ENCODE results near the gene AMPH. TPM values are rescaled to one million over a fixed set of nuclear protein-coding genes. Genes with fewer than 3 reads are reported as not detected.
"Not testable (repeated sequence)": the region's sequence is repeated elsewhere in the genome, so short reads cannot be mapped to it uniquely, and the experiment has no call there.

AMPH gene
- total and polyA plus RNA-seq, 4 experiments from 2014 or later: 0.09 to 0.26 (median 0.14) TPM; not detected in 1

- POLR2A ChIA-PET (ENCODE audit: partially characterized antibody): interaction anchor here (1.3 to 4.6 kb wide), 5 partner anchors 8 to 154 kb away, joined by 3 to 36 read pairs (median 8); no protein-coding TSS in a partner anchor
- Mint-ChIP-seq H3K27ac (peak overlapping the region; percentile 24 to 96 (median 81)), H3K27me3 (no peaks in the 10 kb centered on the region), H3K4me1 (peaks cover 45 to 80% (median 54%) of the 10 kb centered on the region in 4 donors), H3K36me3 (peaks cover 0 to 15% of the 10 kb centered on the region in 2 donors), H3K9me3 (no peaks in the 10 kb centered on the region), H3K4me3 (peak overlapping the region in 6 of 8 donors; percentile 30 to 70 (median 59))
- Histone ChIP-seq H3K27me3 (ENCODE audit: insufficient read depth, low read length) (no peaks in the 10 kb centered on the region), H3K27ac (ENCODE audit: low read depth, low read length) (peak overlapping the region; percentile 33), H3K36me3 (ENCODE audit: insufficient read depth, low read length) (peaks cover 4% of the 10 kb centered on the region), H3K4me1 (ENCODE audit: insufficient read depth, low read length) (peaks cover 62% of the 10 kb centered on the region), H3K4me3 (ENCODE audit: low read length in 2 of 2) (no peak overlapping the region), H3K9me3 (ENCODE audit: control insufficient read depth in 1 of 2, low read length in 2 of 2) (no peaks in the 10 kb centered on the region)
- CTCF ChIA-PET (ENCODE audit: partially characterized antibody): interaction anchor here (0.7 to 16.6 kb wide), 41 partner anchors 8 to 1226 kb away, joined by 3 to 758 read pairs (median 7); partner anchors contain the start of gene STARD3NL
- peak; percentile 50 to 78 (median 66) for DNase-seq
- intact Hi-C loops (cut with micrococcal nuclease): no loop called here
These were observed 261.2 kb downstream of the AMPH start for GRCh38 chr7:38369816-38370493.

- Histone ChIP-seq H3K27me3 (ENCODE audit: insufficient read depth, low read length) (no peaks in the 10 kb centered on the region), H3K4me1 (ENCODE audit: insufficient read depth, low read length) (peaks cover 73% of the 10 kb centered on the region), H3K9me3 (ENCODE audit: control insufficient read depth in 1 of 2, low read length in 2 of 2) (no peaks in the 10 kb centered on the region), H3K4me3 (ENCODE audit: low read length in 2 of 2) (no peak overlapping the region), H3K36me3 (ENCODE audit: insufficient read depth, low read length) (peaks cover 2% of the 10 kb centered on the region), H3K27ac (ENCODE audit: low read depth, low read length) (peak overlapping the region; percentile 59)
- H3K27me3 Mint-ChIP-seq: no peaks in the 10 kb centered on the region
- peak overlapping the region; percentile 21 to 82 (median 68) for H3K4me3 Mint-ChIP-seq
- ChIA-PET POLR2A (ENCODE audit: partially characterized antibody) (interaction anchor here (0.8 to 4.6 kb wide), 8 partner anchors 8 to 152 kb away, joined by 3 to 36 read pairs (median 6); no protein-coding TSS in a partner anchor), CTCF (ENCODE audit: partially characterized antibody) (interaction anchor here (0.6 to 16.6 kb wide), 41 partner anchors 10 to 1046 kb away, joined by 3 to 758 read pairs (median 7); partner anchors contain the start of gene STARD3NL)
- H3K36me3 Mint-ChIP-seq: peaks cover 0 to 14% of the 10 kb centered on the region in 2 donors
- H3K27ac Mint-ChIP-seq: peak overlapping the region; percentile 78 to 94 (median 90)
- intact Hi-C loops (cut with micrococcal nuclease): loop anchor here (1.0 kb wide), 1 partner anchor 153 kb away; no protein-coding TSS in a partner anchor
- DNase-seq: peak; percentile 66 to 83 (median 75)
- no peaks in the 10 kb centered on the region for H3K9me3 Mint-ChIP-seq
- H3K4me1 Mint-ChIP-seq: peaks cover 56 to 91% (median 66%) of the 10 kb centered on the region in 4 donors
These were observed 263.0 kb downstream of the AMPH start for GRCh38 chr7:38368191-38368605.

- H3K4me1 Mint-ChIP-seq: peaks cover 59 to 91% (median 73%) of the 10 kb centered on the region in 4 donors
- peak overlapping the region; percentile 78 to 94 (median 90) for H3K27ac Mint-ChIP-seq
- POLR2A ChIA-PET (ENCODE audit: partially characterized antibody): interaction anchor here (0.8 to 4.6 kb wide), 7 partner anchors 9 to 152 kb away, joined by 3 to 36 read pairs (median 7); no protein-coding TSS in a partner anchor
- peaks cover 78% of the 10 kb centered on the region for H3K4me1 ChIP-seq (ENCODE audit: insufficient read depth, low read length)
- peak in 1 of 5 donors; percentile 57 for DNase-seq
- CTCF ChIA-PET (ENCODE audit: partially characterized antibody): interaction anchor here (0.6 to 16.6 kb wide), 33 partner anchors 10 to 264 kb away, joined by 3 to 758 read pairs (median 8); partner anchors contain the start of gene STARD3NL
- peak overlapping the region in 1 of 2 donors; percentile 21 for H3K4me3 ChIP-seq (ENCODE audit: low read length in 2 of 2)
- intact Hi-C loops (cut with micrococcal nuclease): no loop called here
- no peaks in the 10 kb centered on the region for H3K9me3 ChIP-seq (ENCODE audit: control insufficient read depth in 1 of 2, low read length in 2 of 2)
- H3K36me3 Mint-ChIP-seq: peaks cover 0 to 15% of the 10 kb centered on the region in 2 donors
- no peaks in the 10 kb centered on the region for H3K36me3 ChIP-seq (ENCODE audit: insufficient read depth, low read length)
- H3K4me3 Mint-ChIP-seq: peak overlapping the region; percentile 21 to 82 (median 68)
- no peaks in the 10 kb centered on the region for H3K9me3 Mint-ChIP-seq
- no peaks in the 10 kb centered on the region for H3K27me3 Mint-ChIP-seq
- H3K27me3 ChIP-seq (ENCODE audit: insufficient read depth, low read length): no peaks in the 10 kb centered on the region
- H3K27ac ChIP-seq (ENCODE audit: low read depth, low read length): peak overlapping the region; percentile 59
These were observed 263.8 kb downstream of the AMPH start for GRCh38 chr7:38367301-38367890.

- Mint-ChIP-seq H3K27ac (peak overlapping the region; percentile 90 to 97 (median 94)), H3K36me3 (peaks cover 0 to 22% of the 10 kb centered on the region in 2 donors), H3K4me3 (peak overlapping the region; percentile 71 to 94 (median 85)), H3K4me1 (peaks cover 44 to 86% (median 49%) of the 10 kb centered on the region in 4 donors)
- intact Hi-C loops (cut with micrococcal nuclease): loop anchor here (1.0 to 2.0 kb wide), 2 partner anchors 19 to 148 kb away; no protein-coding TSS in a partner anchor
- not testable (repeated sequence) for H3K36me3 ChIP-seq (ENCODE audit: insufficient read depth, low read length); H3K27me3 ChIP-seq (ENCODE audit: insufficient read depth, low read length); H3K27me3 Mint-ChIP-seq; H3K9me3 Mint-ChIP-seq; H3K9me3 ChIP-seq (ENCODE audit: control insufficient read depth in 1 of 2, low read length in 2 of 2)
- ChIA-PET POLR2A (ENCODE audit: partially characterized antibody) (interaction anchor here (1.0 kb wide), 1 partner anchor 28 kb away, joined by 5 read pairs; no protein-coding TSS in a partner anchor), CTCF (ENCODE audit: partially characterized antibody) (interaction anchor here (1.0 to 16.6 kb wide), 15 partner anchors 10 to 255 kb away, joined by 3 to 758 read pairs (median 4); no protein-coding TSS in a partner anchor)
- H3K27ac ChIP-seq (ENCODE audit: low read depth, low read length): peak overlapping the region; percentile 65
- peak; percentile 67 to 81 (median 71) for DNase-seq
- peaks cover 61% of the 10 kb centered on the region for H3K4me1 ChIP-seq (ENCODE audit: insufficient read depth, low read length)
- peak overlapping the region in 1 of 2 donors; percentile 51 for H3K4me3 ChIP-seq (ENCODE audit: low read length in 2 of 2)
These were observed 267.8 kb downstream of the AMPH start for GRCh38 chr7:38363379-38363778.

- H3K9me3 ChIP-seq (ENCODE audit: control insufficient read depth in 1 of 2, low read length in 2 of 2); H3K27me3 Mint-ChIP-seq; H3K36me3 ChIP-seq (ENCODE audit: insufficient read depth, low read length); H3K27me3 ChIP-seq (ENCODE audit: insufficient read depth, low read length); H3K9me3 Mint-ChIP-seq: not testable (repeated sequence)
- peak; percentile 47 to 79 (median 54) for DNase-seq
- Mint-ChIP-seq H3K4me3 (peak overlapping the region; percentile 71 to 94 (median 85)), H3K27ac (peak overlapping the region; percentile 90 to 97 (median 94)), H3K36me3 (peaks cover 0 to 22% of the 10 kb centered on the region in 2 donors), H3K4me1 (peaks cover 41 to 84% (median 44%) of the 10 kb centered on the region in 4 donors)
- ChIA-PET CTCF (ENCODE audit: partially characterized antibody) (interaction anchor here (1.0 to 16.6 kb wide), 18 partner anchors 8 to 254 kb away, joined by 3 to 758 read pairs (median 4); no protein-coding TSS in a partner anchor), POLR2A (ENCODE audit: partially characterized antibody) (interaction anchor here (1.0 to 1.2 kb wide), 2 partner anchors 27 kb away, joined by 4 to 5 read pairs; no protein-coding TSS in a partner anchor)
- Histone ChIP-seq H3K27ac (ENCODE audit: low read depth, low read length) (peak overlapping the region; percentile 65), H3K4me3 (ENCODE audit: low read length in 2 of 2) (peak overlapping the region in 1 of 2 donors; percentile 51), H3K4me1 (ENCODE audit: insufficient read depth, low read length) (peaks cover 54% of the 10 kb centered on the region)
- intact Hi-C loops (cut with micrococcal nuclease): loop anchor here (1.0 to 2.0 kb wide), 3 partner anchors 10 to 147 kb away; no protein-coding TSS in a partner anchor
These were observed 268.4 kb downstream of the AMPH start for GRCh38 chr7:38362611-38363237.

- ChIA-PET POLR2A (ENCODE audit: partially characterized antibody) (interaction anchor here (0.9 kb wide), 1 partner anchor 139 kb away, joined by 3 read pairs; no protein-coding TSS in a partner anchor), CTCF (ENCODE audit: partially characterized antibody) (interaction anchor here (0.9 to 16.6 kb wide), 7 partner anchors 9 to 183 kb away, joined by 3 to 758 read pairs (median 3); partner anchors contain the start of gene STARD3NL)
- peaks cover 0 to 22% of the 10 kb centered on the region in 2 donors for H3K36me3 Mint-ChIP-seq
- Histone ChIP-seq H3K9me3 (ENCODE audit: control insufficient read depth in 1 of 2, low read length in 2 of 2) (no peaks in the 10 kb centered on the region), H3K27me3 (ENCODE audit: insufficient read depth, low read length) (no peaks in the 10 kb centered on the region), H3K36me3 (ENCODE audit: insufficient read depth, low read length) (no peaks in the 10 kb centered on the region), H3K4me3 (ENCODE audit: low read length in 2 of 2) (peak overlapping the region in 1 of 2 donors; percentile 48), H3K27ac (ENCODE audit: low read depth, low read length) (peak overlapping the region; percentile 91), H3K4me1 (ENCODE audit: insufficient read depth, low read length) (peaks cover 49% of the 10 kb centered on the region)
- intact Hi-C loops (cut with micrococcal nuclease): no loop called here
- H3K9me3 Mint-ChIP-seq: no peaks in the 10 kb centered on the region
- H3K27ac Mint-ChIP-seq: peak overlapping the region; percentile 26 to 98 (median 57)
- H3K4me1 Mint-ChIP-seq: peaks cover 31 to 70% (median 39%) of the 10 kb centered on the region in 4 donors
- no peaks in the 10 kb centered on the region for H3K27me3 Mint-ChIP-seq
- H3K4me3 Mint-ChIP-seq: peak overlapping the region; percentile 93 to 96 (median 96)
- no peak for DNase-seq
These were observed 270.4 kb downstream of the AMPH start for GRCh38 chr7:38360776-38361175.
